ENCODE data around the gene KCTD16.

- TF ChIP-seq CTCF (IDR thresholded peaks at IDR 0.05; ENCODE audit: poor library complexity), result no peak
- no peak for TF ChIP-seq EZH2 (IDR thresholded peaks at IDR 0.05; ENCODE audit: borderline replicate concordance)
- TF ChIP-seq EZH2phosphoT487 (IDR thresholded peaks at IDR 0.05; ENCODE audit: low read depth, severe bottlenecking, unreplicated experiment), result no peak
Observed at GRCh38 chr5:144122641-144123040, 48.0 kb upstream of the KCTD16 start.
